GM19468 (cell line): Measurements from ENCODE around the gene IQGAP2.
"Not testable (repeated sequence)": the region's sequence is repeated elsewhere in the genome, so short reads cannot be mapped to it uniquely, and the experiment has no call there.

Source experiments
- ATAC-seq: cut with Tn5 transposase; IDR thresholded peaks from one replicate; pipeline ENCODE4 v1.9.1; 2021; ENCODE audit warnings: mild to moderate bottlenecking, moderate library complexity, moderate number of reproducible peaks; ENCODE audit not compliant: unreplicated experiment; ENCODE audit errors: extremely low read depth

Gene IQGAP2

GRCh38 chr5:76402886-76403765 lies at the start of gene IQGAP2:
IQGAP2 (plus strand) TSS chr5:76403285; CDS start chr5:76403546, 261 bp downstream.
- peak; percentile 44 for ATAC-seq

- ATAC-seq: no peak
Observed at GRCh38 chr5:76356887-76357286, 46.2 kb upstream of the IQGAP2 start.

- ATAC-seq: no peak
Observed at GRCh38 chr5:76363352-76364225, 39.5 kb upstream of the IQGAP2 start.

- ATAC-seq: no peak
Observed at GRCh38 chr5:76364226-76364589, 38.9 kb upstream of the IQGAP2 start.

GRCh38 chr5:76365561-76365960 lies 37.5 kb upstream of the IQGAP2 start:
- no peak for ATAC-seq

- ATAC-seq: no peak
Observed at GRCh38 chr5:76366596-76366995, 36.5 kb upstream of the IQGAP2 start.

GRCh38 chr5:76367623-76368371 lies 35.3 kb upstream of the IQGAP2 start:
- no peak for ATAC-seq

- ATAC-seq: no peak
Observed at GRCh38 chr5:76368941-76369340, 34.1 kb upstream of the IQGAP2 start.

GRCh38 chr5:76369668-76370067 lies 33.4 kb upstream of the IQGAP2 start:
- not testable (repeated sequence) for ATAC-seq

- no peak for ATAC-seq
Observed at GRCh38 chr5:76371960-76372322, 31.1 kb upstream of the IQGAP2 start.

GRCh38 chr5:76372323-76373054 lies 30.6 kb upstream of the IQGAP2 start:
- no peak for ATAC-seq

- ATAC-seq: no peak
Observed at GRCh38 chr5:76376148-76376865, 26.8 kb upstream of the IQGAP2 start.

GRCh38 chr5:76376866-76377230 lies 26.2 kb upstream of the IQGAP2 start:
- ATAC-seq: no peak

GRCh38 chr5:76378355-76378754 lies 24.7 kb upstream of the IQGAP2 start:
- ATAC-seq: no peak

- no peak for ATAC-seq
Observed at GRCh38 chr5:76379316-76379715, 23.8 kb upstream of the IQGAP2 start.

- no peak for ATAC-seq
Observed at GRCh38 chr5:76379855-76380254, 23.2 kb upstream of the IQGAP2 start.

GRCh38 chr5:76380346-76381066 lies 22.6 kb upstream of the IQGAP2 start:
- no peak for ATAC-seq

GRCh38 chr5:76383126-76383832 lies 19.8 kb upstream of the IQGAP2 start:
- ATAC-seq: no peak
